Right atrium auricular region (tissue), 2 donors: ENCODE results near the gene AGK. TPM values are rescaled to one million over a fixed set of nuclear protein-coding genes. Genes with fewer than 3 reads are reported as not detected.
A peak's percentile ranks its signal among the peaks of the same experiment; 100 is the strongest.

Source experiments
- DNase-seq: peaks from one replicate; pipeline ENCODE4 v3.0.0-alpha.2; 2019; ENCODE audit warnings: low spot score
- H3K27ac ChIP-seq, 2 donors: fragments of 200-600 bp; sonication (generic); 1 replicate in 1 of 2; 2 replicates in 1 of 2; pipeline ENCODE4 v1.5.1; 2016 to 2019
- H3K27me3 ChIP-seq, 2 donors: fragments of 200-600 bp; sonication (generic); one replicate each; pipeline versions ENCODE4 v1.5.1 to v1.6.0; 2017 to 2019
- H3K36me3 ChIP-seq: fragments of 200-600 bp; sonication (generic); one replicate; pipeline ENCODE4 v1.5.1; 2016
- H3K4me1 ChIP-seq, 2 donors: fragments of 200-600 bp; sonication (generic); one replicate each; pipeline versions ENCODE4 v1.5.1 to v1.6.0; 2017 to 2019
- H3K4me3 ChIP-seq, 2 donors: fragments of 200-600 bp; sonication (generic); 1 replicate in 1 of 2; 2 replicates in 1 of 2; pipeline ENCODE4 v1.5.1; 2017 to 2019; ENCODE audit warnings: mild to moderate bottlenecking in 1 of 2, moderate library complexity in 1 of 2
- H3K9me3 ChIP-seq, 2 donors: fragments of 200-600 bp; sonication (generic); one replicate each; pipeline ENCODE4 v1.5.1; 2019
- CTCF ChIP-seq, 2 donors: fragments of 200-600 bp; sonication (generic); IDR thresholded peaks; one replicate each; pipeline ENCODE4 v1.5.1; 2019; ENCODE audit warnings: antibody characterized with exemption in 2 of 2
- total RNA-seq, 2 donors: library from RNA; depleted of rRNA; stranded (reverse); fragments of >200 nt; gene quantifications; one replicate each; pipeline ENCODE4 v1.1.0, GENCODE V29; 2016

The AGK gene
- total RNA-seq, 2 donors from 2014 or later: 24.2 to 41.9 TPM

DNA sequence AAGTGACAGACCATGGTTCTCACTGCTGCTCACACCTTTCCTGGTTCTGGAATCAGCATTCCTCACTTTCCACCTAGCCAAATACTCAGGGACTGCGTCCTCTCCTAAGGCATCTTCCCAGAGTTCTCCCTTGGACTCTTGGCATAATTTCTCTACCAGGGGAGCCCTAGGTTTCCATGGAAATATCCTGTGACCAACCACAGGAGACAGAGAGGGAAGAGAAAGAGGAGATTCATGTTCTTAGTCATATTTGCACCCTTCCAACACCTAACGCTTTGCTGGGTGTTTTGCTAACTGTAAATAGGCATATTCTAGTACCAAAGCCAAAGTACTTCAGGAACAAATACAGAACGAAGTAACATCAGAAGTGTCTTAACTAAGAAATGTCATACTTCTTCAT, 122.1 kb downstream of the AGK start:
- no peak for TF ChIP-seq CTCF (IDR thresholded peaks at IDR 0.05)
- H3K27ac ChIP-seq: no peak overlapping the region
- no peak overlapping the region for H3K4me3 ChIP-seq
- H3K36me3 ChIP-seq: peaks cover 18% of the 10 kb centered on the region
- no peaks in the 10 kb centered on the region for H3K9me3 ChIP-seq
- H3K4me1 ChIP-seq: peaks cover 0 to 11% of the 10 kb centered on the region in 2 donors
- H3K27me3 ChIP-seq: no peaks in the 10 kb centered on the region
- no peak for DNase-seq

DNA sequence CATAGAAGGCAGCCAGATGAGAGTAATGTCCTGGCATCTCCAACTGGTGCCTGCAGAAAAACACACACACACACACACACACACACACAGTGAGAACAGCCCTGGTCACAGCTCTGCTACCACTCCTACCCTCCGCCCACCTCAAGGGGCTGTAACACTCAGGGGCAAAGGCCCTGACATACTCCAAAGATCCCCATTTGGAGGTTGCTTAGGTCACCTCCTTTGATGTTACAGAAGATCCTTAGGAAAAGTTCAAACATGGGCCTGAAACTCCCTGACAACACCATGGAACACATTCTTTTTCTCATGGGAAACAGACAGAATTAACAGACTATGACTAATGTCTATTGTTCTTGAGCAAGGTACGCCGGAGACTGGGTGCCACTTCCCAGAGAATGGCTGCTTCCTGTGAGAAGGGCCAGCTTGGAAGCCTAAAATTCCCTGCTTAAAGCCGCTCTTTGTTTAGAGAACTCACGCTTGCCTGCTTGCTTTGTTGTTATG, 123.0 kb downstream of the AGK start:
- TF ChIP-seq CTCF (IDR thresholded peaks at IDR 0.05): no peak
- Histone ChIP-seq H3K4me1 (peaks cover 0 to 11% of the 10 kb centered on the region in 2 donors), H3K4me3 (no peak overlapping the region), H3K27ac (peak overlapping the region; percentile 31 to 48), H3K36me3 (peaks cover 18% of the 10 kb centered on the region), H3K9me3 (no peaks in the 10 kb centered on the region), H3K27me3 (no peaks in the 10 kb centered on the region)
- DNase-seq: no peak

DNA sequence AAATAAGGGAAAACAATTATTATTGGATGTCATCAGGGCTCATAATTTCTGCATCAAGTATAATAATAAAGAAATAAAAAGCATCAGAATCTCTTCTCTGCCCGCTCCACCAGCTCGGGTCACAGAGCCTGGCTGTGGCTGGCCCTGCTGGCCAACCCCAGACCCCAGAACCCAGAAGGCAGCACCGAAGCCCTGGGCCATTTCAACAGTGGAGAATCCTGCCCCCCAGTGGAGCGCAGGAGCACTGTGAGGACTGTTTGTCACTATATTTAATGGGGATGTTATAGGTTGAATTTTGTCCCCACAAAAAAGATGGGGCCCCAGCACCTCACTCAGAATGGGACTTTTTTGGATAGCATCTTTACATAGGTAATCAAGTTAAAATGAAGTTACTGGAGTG, 123.5 kb downstream of the AGK start:
- Histone ChIP-seq H3K27ac (peak overlapping the region; percentile 33 to 48), H3K36me3 (peaks cover 18% of the 10 kb centered on the region), H3K4me3 (no peak overlapping the region), H3K9me3 (no peaks in the 10 kb centered on the region), H3K27me3 (no peaks in the 10 kb centered on the region), H3K4me1 (peaks cover 0 to 11% of the 10 kb centered on the region in 2 donors)
- no peak for DNase-seq
- TF ChIP-seq CTCF (IDR thresholded peaks at IDR 0.05): peak in 1 of 2 donors; percentile 51

GRCh38 chr7:141675436-141676215, 124.4 kb downstream of the AGK start:
- no peak overlapping the region for H3K4me3 ChIP-seq
- TF ChIP-seq CTCF (IDR thresholded peaks at IDR 0.05): no peak
- peaks cover 0 to 11% of the 10 kb centered on the region in 2 donors for H3K4me1 ChIP-seq
- H3K36me3 ChIP-seq: peaks cover 18% of the 10 kb centered on the region
- DNase-seq: no peak
- H3K9me3 ChIP-seq: no peaks in the 10 kb centered on the region
- H3K27ac ChIP-seq: peak overlapping the region; percentile 33 to 48
- no peaks in the 10 kb centered on the region for H3K27me3 ChIP-seq

GRCh38 chr7:141676618-141677017, 125.4 kb downstream of the AGK start:
- TF ChIP-seq CTCF (IDR thresholded peaks at IDR 0.05): no peak
- Histone ChIP-seq H3K27me3 (no peaks in the 10 kb centered on the region), H3K27ac (no peak overlapping the region), H3K4me1 (peaks cover 0 to 11% of the 10 kb centered on the region in 2 donors), H3K36me3 (peaks cover 16% of the 10 kb centered on the region), H3K9me3 (no peaks in the 10 kb centered on the region), H3K4me3 (no peak overlapping the region)
- no peak for DNase-seq
